PC-3 (cell line): ENCODE measurements around the gene MYOF. TPM values are rescaled to one million over a fixed set of nuclear protein-coding genes. Genes with fewer than 3 reads are reported as not detected.

Experiments
- ATAC-seq: fragments of 200-7000 bp; cut with Tn5 transposase; 2 replicates; pipeline ENCODE4 v1.9.1; 2020; ENCODE audit warnings: mild to moderate bottlenecking, moderate library complexity
- BruUV-seq: library from RNA; stranded (reverse); fragments of 400-500 nt; replicated peaks from 2 replicates; lab custom pipeline; 2021; lab: Mats Ljungman, UMichigan
- CTCF ChIA-PET: fragments of 300-600 bp; sonication (Branson Sonifier 250); formaldehyde crosslinking; loops from one replicate; lab custom pipeline; 2022; ENCODE audit warnings: antibody characterized with exemption; lab: Charles Lee
- POLR2A ChIA-PET: fragments of 300-600 bp; sonication (Branson Sonifier 250); formaldehyde crosslinking; loops from one replicate; lab custom pipeline; 2022; ENCODE audit warnings: antibody characterized with exemption; ENCODE audit not compliant: unreplicated experiment; lab: Charles Lee
- DNase-seq: peaks from one replicate; pipeline ENCODE4 v3.0.0-alpha.2; 2015
- H2AFZ ChIP-seq: fragments of 300-600 bp; sonication (generic); 2 replicates; pipeline ENCODE4 v1.6.0; 2016; ENCODE audit warnings: antibody characterized with exemption, low read length
- H3F3A ChIP-seq: fragments of 300-600 bp; sonication (generic); one replicate; pipeline ENCODE4 v1.6.0; 2017; ENCODE audit warnings: antibody characterized with exemption, low read length, control low read depth, mild to moderate bottlenecking; ENCODE audit not compliant: unreplicated experiment
- H3K27ac ChIP-seq: fragments of 300-600 bp; sonication (generic); 2 replicates; pipeline ENCODE4 v1.5.1; 2016; ENCODE audit warnings: mild to moderate bottlenecking, low read length
- H3K27me3 ChIP-seq: fragments of 300-600 bp; sonication (generic); 2 replicates; pipeline ENCODE4 v1.6.1; 2016; ENCODE audit warnings: low read length, mixed read lengths
- H3K36me3 ChIP-seq: fragments of 300-600 bp; sonication (generic); 2 replicates; pipeline ENCODE4 v1.6.1; 2016; ENCODE audit warnings: low read depth, mixed run types, low read length, mixed read lengths
- H3K4me1 ChIP-seq: fragments of 300-600 bp; sonication (generic); 2 replicates; pipeline ENCODE4 v1.5.1; 2016; ENCODE audit warnings: low read length; ENCODE audit not compliant: insufficient read depth
- H3K4me2 ChIP-seq: fragments of 300-600 bp; sonication (generic); 2 replicates; pipeline ENCODE4 v1.6.0; 2016; ENCODE audit warnings: low read length
- H3K4me3 ChIP-seq: fragments of 300-600 bp; sonication (generic); 2 replicates; pipeline ENCODE4 v1.5.1; 2016; ENCODE audit warnings: mild to moderate bottlenecking, low read length, mixed read lengths
- H3K79me2 ChIP-seq: fragments of 300-600 bp; sonication (generic); 2 replicates; pipeline ENCODE4 v1.6.1; 2017; ENCODE audit warnings: low read length, mixed read lengths
- H3K9ac ChIP-seq: fragments of 300-600 bp; sonication (generic); 2 replicates; pipeline ENCODE4 v1.6.0; 2016; ENCODE audit warnings: mild to moderate bottlenecking, low read length
- H3K9me2 ChIP-seq: fragments of 300-600 bp; sonication (generic); replicated peaks from 2 replicates; pipeline ENCODE4 v1.6.1; 2016; ENCODE audit warnings: mixed run types, low read length, mixed read lengths
- H3K9me3 ChIP-seq: fragments of 300-600 bp; sonication (generic); 2 replicates; pipeline ENCODE4 v1.6.1; 2016; ENCODE audit warnings: low read length, mixed read lengths
- H4K20me1 ChIP-seq: fragments of 300-600 bp; sonication (generic); 2 replicates; pipeline ENCODE4 v1.6.1; 2016; ENCODE audit warnings: low read length, mixed read lengths
- EZH2 ChIP-seq: fragments of 300-600 bp; sonication (generic); IDR thresholded peaks from one replicate; pipeline ENCODE4 v1.6.1; 2017; ENCODE audit warnings: antibody characterized with exemption, mild to moderate bottlenecking, low read length; ENCODE audit not compliant: unreplicated experiment
- EZH2phosphoT487 ChIP-seq: fragments of 300-600 bp; sonication (generic); IDR thresholded peaks from 2 replicates; pipeline ENCODE4 v1.6.1; 2018; ENCODE audit warnings: mild to moderate bottlenecking, antibody characterized with exemption, low read length, borderline replicate concordance
- intact Hi-C: fragments of 100-400 bp; cut with micrococcal nuclease; formaldehyde crosslinking; loops from 2 replicates; pipeline ENCODE4 v1.9.0; 2023
- total RNA-seq: library from RNA; depleted of rRNA; stranded (reverse); fragments of >200 nt; gene quantifications from 2 replicates; pipeline ENCODE4 v1.2.3, GENCODE V29; 2014
- TF ChIP-seq, protein P1 (sequence below): fragments of 300-600 bp; sonication (generic); conservative IDR thresholded peaks from 2 replicates; pipeline ENCODE4 v1.5.1; 2017; ENCODE audit warnings: antibody characterized with exemption, low read depth, mild to moderate bottlenecking, low read length

MYOF gene
- total RNA-seq, 1 experiment from 2014 or later, result 174 TPM

DNA sequence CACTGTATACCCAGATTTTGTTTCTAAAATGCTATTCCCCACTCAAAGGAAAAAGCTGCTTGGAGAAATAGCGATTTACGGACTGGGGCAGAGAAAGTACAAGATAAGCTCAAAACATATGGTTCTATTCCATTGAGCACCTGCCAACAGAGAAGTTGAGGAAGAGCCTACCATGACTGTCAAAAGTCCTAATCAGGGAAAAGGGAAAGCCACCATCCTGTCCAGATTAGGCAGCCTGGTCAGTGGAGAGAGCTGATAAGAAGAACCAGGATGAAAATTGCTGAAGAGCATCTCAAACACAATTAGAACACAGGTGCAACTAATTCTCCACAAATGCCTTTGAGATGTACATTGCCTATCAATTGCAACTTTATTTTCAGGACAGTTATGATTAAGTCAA lies 104.1 kb downstream of the MYOF start:
- CTCF ChIA-PET, result no interaction called here
- intact Hi-C loops, result no loop called here
- peak overlapping the region; percentile 78; the same call in 1 of the 2 replicates for H3K9ac ChIP-seq
- no peak for ATAC-seq
- TF ChIP-seq, protein P1, sequence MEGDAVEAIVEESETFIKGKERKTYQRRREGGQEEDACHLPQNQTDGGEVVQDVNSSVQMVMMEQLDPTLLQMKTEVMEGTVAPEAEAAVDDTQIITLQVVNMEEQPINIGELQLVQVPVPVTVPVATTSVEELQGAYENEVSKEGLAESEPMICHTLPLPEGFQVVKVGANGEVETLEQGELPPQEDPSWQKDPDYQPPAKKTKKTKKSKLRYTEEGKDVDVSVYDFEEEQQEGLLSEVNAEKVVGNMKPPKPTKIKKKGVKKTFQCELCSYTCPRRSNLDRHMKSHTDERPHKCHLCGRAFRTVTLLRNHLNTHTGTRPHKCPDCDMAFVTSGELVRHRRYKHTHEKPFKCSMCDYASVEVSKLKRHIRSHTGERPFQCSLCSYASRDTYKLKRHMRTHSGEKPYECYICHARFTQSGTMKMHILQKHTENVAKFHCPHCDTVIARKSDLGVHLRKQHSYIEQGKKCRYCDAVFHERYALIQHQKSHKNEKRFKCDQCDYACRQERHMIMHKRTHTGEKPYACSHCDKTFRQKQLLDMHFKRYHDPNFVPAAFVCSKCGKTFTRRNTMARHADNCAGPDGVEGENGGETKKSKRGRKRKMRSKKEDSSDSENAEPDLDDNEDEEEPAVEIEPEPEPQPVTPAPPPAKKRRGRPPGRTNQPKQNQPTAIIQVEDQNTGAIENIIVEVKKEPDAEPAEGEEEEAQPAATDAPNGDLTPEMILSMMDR, result no peak
- TF ChIP-seq EZH2 (no peak), EZH2phosphoT487 (no peak)
- peak overlapping the region; percentile 66 for H3K4me2 ChIP-seq
- H4K20me1 ChIP-seq, result no peaks in the 10 kb centered on the region
- no peaks in the 10 kb centered on the region for H3K9me2 ChIP-seq
- H3K4me1 ChIP-seq, result peaks cover 44% of the 10 kb centered on the region
- peaks cover 9% of the 10 kb centered on the region; the same call in 1 of the 2 replicates for H3K79me2 ChIP-seq
- H3K36me3 ChIP-seq, result peaks cover 67% of the 10 kb centered on the region
- BruUV-seq, result no TSS peak
- H3K27ac ChIP-seq, result peak overlapping the region; percentile 94
- H3K9me3 ChIP-seq, result no peaks in the 10 kb centered on the region
- H3F3A ChIP-seq, result peaks cover 9% of the 10 kb centered on the region
- no peak overlapping the region for H2AFZ ChIP-seq
- DNase-seq, result no peak
- POLR2A ChIA-PET, result no interaction called here
- H3K27me3 ChIP-seq, result no peaks in the 10 kb centered on the region
- no peak overlapping the region for H3K4me3 ChIP-seq

DNA sequence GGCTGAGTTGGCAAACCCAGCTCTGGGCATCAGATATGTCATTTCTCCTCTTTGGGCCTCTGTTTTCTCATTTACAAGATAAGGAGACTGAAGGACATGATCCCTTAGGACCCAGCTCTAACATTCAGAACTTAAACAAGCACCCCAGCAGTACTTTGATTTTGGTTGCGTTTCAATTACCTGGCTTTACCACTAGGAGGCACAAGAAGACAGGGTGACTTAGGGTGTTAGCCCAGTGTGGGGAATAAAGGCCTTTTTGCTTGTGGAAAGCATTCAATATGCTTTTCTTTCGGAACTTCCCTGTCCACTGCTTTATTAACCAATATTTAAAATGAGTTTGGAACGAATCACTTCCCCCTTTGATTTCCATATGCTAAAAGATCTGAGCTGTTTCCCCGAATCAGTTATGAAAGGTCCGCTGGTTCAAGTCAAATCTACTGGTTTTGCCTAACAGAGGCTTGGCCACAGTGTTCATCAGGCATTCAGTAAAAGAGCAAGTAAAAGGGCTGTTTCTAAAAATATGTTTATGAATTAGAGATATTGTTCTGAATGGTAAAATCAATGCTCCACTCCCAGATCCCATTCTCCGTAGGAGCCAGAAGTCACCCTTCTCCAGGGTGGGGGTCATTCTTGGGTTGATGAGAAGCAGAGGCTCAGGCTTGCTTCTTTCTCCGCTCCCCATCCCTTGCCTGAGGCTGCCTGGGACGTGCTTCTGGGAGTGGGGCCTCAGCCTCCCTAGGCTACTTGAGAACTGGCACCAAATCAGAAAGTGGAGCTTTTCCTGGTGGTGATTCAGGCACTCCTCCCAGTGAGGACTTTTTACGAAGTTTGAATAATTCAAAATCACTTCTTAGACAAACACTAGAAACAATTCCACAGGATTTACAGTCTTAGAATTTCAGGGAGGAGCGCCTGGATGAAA lies 105.5 kb downstream of the MYOF start:
- H3K27ac ChIP-seq, result peak overlapping the region; percentile 94
- H4K20me1 ChIP-seq, result no peaks in the 10 kb centered on the region
- no peaks in the 10 kb centered on the region for H3K27me3 ChIP-seq
- TSS peak; percentile 57 for BruUV-seq
- peaks cover 9% of the 10 kb centered on the region; the same call in 1 of the 2 replicates for H3K79me2 ChIP-seq
- H3K9me3 ChIP-seq, result no peaks in the 10 kb centered on the region
- H3K36me3 ChIP-seq, result peaks cover 74% of the 10 kb centered on the region
- intact Hi-C loops, result loop anchor here (1.0 kb wide), 1 partner anchor 106 kb away; the partner anchor contains the start of gene MYOF
- POLR2A ChIA-PET, result interaction anchor here (0.5 to 1.0 kb wide), 5 partner anchors 99 to 284 kb away, joined by 3 to 40 read pairs (median 3); no protein-coding TSS in a partner anchor
- no peaks in the 10 kb centered on the region for H3K9me2 ChIP-seq
- no peak for TF ChIP-seq EZH2
- no peak for TF ChIP-seq EZH2phosphoT487
- TF ChIP-seq, protein P1, result peak; percentile 84
- CTCF ChIA-PET, result interaction anchor here (0.6 to 2.1 kb wide), 3 partner anchors 9 to 106 kb away, joined by 3 to 12 read pairs (median 3); partner anchors contain the start of gene MYOF
- peak overlapping the region; percentile 34; the same call in 1 of the 2 replicates for H3K4me3 ChIP-seq
- peaks cover 9% of the 10 kb centered on the region for H3F3A ChIP-seq
- peak; percentile 76 for ATAC-seq
- no peak overlapping the region for H2AFZ ChIP-seq
- H3K4me1 ChIP-seq, result peaks cover 43% of the 10 kb centered on the region
- peak overlapping the region; percentile 66 for H3K4me2 ChIP-seq
- peak overlapping the region; percentile 78 for H3K9ac ChIP-seq
- DNase-seq, result peak; percentile 88
